ENCODE results near the gene SDCCAG8. TPM values are rescaled to one million over a fixed set of nuclear protein-coding genes. Genes with fewer than 3 reads are reported as not detected.

Gene SDCCAG8
- total RNA-seq, 1 experiment from 2014 or later, result 10.0 TPM

- H2AK5ac ChIP-seq (ENCODE audit: insufficient read length, low read length), result no peak overlapping the region
- no peak overlapping the region for H4K91ac ChIP-seq (ENCODE audit: insufficient read length, low read depth, low read length)
- no peak for TF ChIP-seq CTCF (conservative IDR thresholded peaks at IDR 0.05)
- H4K8ac ChIP-seq (replicated peaks; ENCODE audit: insufficient read length, low read depth, low read length), result no peak overlapping the region
- no peak overlapping the region for H3K14ac ChIP-seq (ENCODE audit: insufficient read depth, low read length)
- H3K4me2 ChIP-seq (ENCODE audit: insufficient read depth, insufficient read length, low read length), result no peak overlapping the region
- Mint-ChIP-seq H3K36me3 (ENCODE audit: insufficient read depth in 1 of 3, low read depth in 3 of 3) (peaks cover 0 to 5% (median 5%) of the 10 kb centered on the region in 3 experiments; a peak in 4 of 7 replicates), H3K4me3 (peak overlapping the region in 1 of 2 experiments; percentile 5; a peak in 1 of 5 replicates), H3K4me1 (peaks cover 17 to 24% of the 10 kb centered on the region in 2 experiments), H3K9me3 (no peaks in the 10 kb centered on the region), H3K27me3 (ENCODE audit: low read depth) (no peaks in the 10 kb centered on the region), H3K27ac (peak overlapping the region in 1 of 3 experiments; percentile 90; a peak in 2 of 7 replicates)
- no peak overlapping the region for H3K27ac ChIP-seq (ENCODE audit: insufficient read length, low read depth, low read length)
- no peaks in the 10 kb centered on the region for H3K79me1 ChIP-seq (ENCODE audit: insufficient read depth, low read depth, low read length, poor library complexity, severe bottlenecking)
- no peak overlapping the region for H3K23ac ChIP-seq (ENCODE audit: insufficient read length, low read depth, low read length)
- H3K18ac ChIP-seq (ENCODE audit: insufficient read length, low read depth, low read length), result no peak overlapping the region
- H3K4me1 ChIP-seq (ENCODE audit: insufficient read depth, low read length), result no peaks in the 10 kb centered on the region
- H2BK120ac ChIP-seq (ENCODE audit: low read depth, low read length, poor library complexity, severe bottlenecking), result no peak overlapping the region
- H2BK12ac ChIP-seq (ENCODE audit: insufficient read length, low read depth, low read length), result no peak overlapping the region
- no peaks in the 10 kb centered on the region for H3K9me3 ChIP-seq (ENCODE audit: control insufficient read depth, low read depth, low read length)
- no peak overlapping the region for H3K56ac ChIP-seq (ENCODE audit: insufficient read length, low read depth, low read length)
- H3K9ac ChIP-seq (ENCODE audit: extremely low read depth, insufficient read length, low read length), result no peak overlapping the region
- no peaks in the 10 kb centered on the region for H3K79me2 ChIP-seq (ENCODE audit: insufficient read depth, low read length)
- H3K27me3 ChIP-seq (ENCODE audit: insufficient read depth, low read length), result no peaks in the 10 kb centered on the region
- H3K23me2 ChIP-seq (ENCODE audit: insufficient read length, low read depth, low read length, poor library complexity, severe bottlenecking), result no peaks in the 10 kb centered on the region
- H3K4ac ChIP-seq (ENCODE audit: low read depth, low read length), result no peak overlapping the region
- no peak overlapping the region for H3T11ph ChIP-seq (ENCODE audit: low read length)
- no peak overlapping the region for H2BK5ac ChIP-seq (ENCODE audit: insufficient read length, low read length)
- H2BK20ac ChIP-seq (ENCODE audit: low read depth, low read length, poor library complexity, severe bottlenecking), result no peak overlapping the region
- no peak overlapping the region for H2AFZ ChIP-seq (ENCODE audit: low read length)
- no peaks in the 10 kb centered on the region for H4K20me1 ChIP-seq (ENCODE audit: control insufficient read depth, insufficient read depth, insufficient read length)
- DNase-seq, result no peak
- no peak overlapping the region for H4K5ac ChIP-seq (ENCODE audit: insufficient read length, low read depth, low read length)
- no peak overlapping the region for H2BK15ac ChIP-seq (ENCODE audit: low read depth, low read length)
Observed at GRCh38 chr1:243315893-243316292, 60.1 kb downstream of the SDCCAG8 start.
